Activated CD8-positive, alpha-beta T cell treated with anti-CD3 and anti-CD28 coated beads for 36 hours (primary cell): ENCODE data around the gene USPL1. TPM values are rescaled to one million over a fixed set of nuclear protein-coding genes. Genes with fewer than 3 reads are reported as not detected.

ENCODE experiments used
- ATAC-seq: fragments of 200-7000 bp; cut with Tn5 transposase; one replicate; pipeline ENCODE4 v1.10.0; 2021; ENCODE audit warnings: mild to moderate bottlenecking, moderate library complexity
- CTCF ChIA-PET: fragments of 350-600 bp; sonication (Branson Sonifier 250); formaldehyde crosslinking; loops from one replicate; lab custom pipeline; 2021; ENCODE audit warnings: antibody characterized with exemption; lab: Charles Lee
- POLR2A ChIA-PET: fragments of 350-600 bp; sonication (Branson Sonifier 250); formaldehyde crosslinking; loops from one replicate; lab custom pipeline; 2021; ENCODE audit warnings: antibody characterized with exemption; lab: Charles Lee
- DNase-seq: peaks from one replicate; pipeline ENCODE4 v3.0.0-alpha.2; 2020
- H3K27ac Mint-ChIP-seq: one replicate; pipeline ENCODE4 v1.8.0; 2021; ENCODE audit warnings: mild to moderate bottlenecking, mixed read lengths
- H3K27me3 Mint-ChIP-seq: one replicate; pipeline ENCODE4 v1.8.0; 2021; ENCODE audit warnings: mixed read lengths
- H3K36me3 Mint-ChIP-seq: one replicate; pipeline ENCODE4 v1.8.0; 2021; ENCODE audit warnings: low read depth, mixed read lengths
- H3K4me1 Mint-ChIP-seq: one replicate; pipeline ENCODE4 v1.8.0; 2021; ENCODE audit warnings: low read depth, mixed read lengths
- H3K4me3 Mint-ChIP-seq: one replicate; pipeline ENCODE4 v1.8.0; 2021; ENCODE audit warnings: mild to moderate bottlenecking, moderate library complexity, mixed read lengths
- H3K9me3 Mint-ChIP-seq: one replicate; pipeline ENCODE4 v1.8.0; 2021; ENCODE audit warnings: mixed read lengths
- CTCF ChIP-seq: fragments of 200-600 bp; IDR thresholded peaks from one replicate; pipeline ENCODE4 v1.8.0; 2022; ENCODE audit warnings: antibody characterized with exemption, mild to moderate bottlenecking
- intact Hi-C: fragments of 100-400 bp; cut with micrococcal nuclease; formaldehyde crosslinking; loops from one replicate; pipeline ENCODE4 v1.10.0; 2022
- total RNA-seq, 2 experiments: library from RNA; stranded (reverse); gene quantifications; one replicate each; pipeline ENCODE4 v1.2.3, GENCODE V29; 2021

USPL1 gene
- total RNA-seq, 2 experiments from 2014 or later: 12.4 to 13.0 TPM

GRCh38 chr13:30681843-30682242 lies 64.1 kb downstream of the USPL1 start:
- CTCF ChIA-PET: interaction anchor here (0.7 to 1.0 kb wide), 3 partner anchors 9 to 121 kb away, joined by 3 read pairs; partner anchors contain the start of gene USPL1
- H3K36me3 Mint-ChIP-seq: no peaks in the 10 kb centered on the region
- H3K27ac Mint-ChIP-seq: no peak overlapping the region
- ATAC-seq (no peak), DNase-seq (no peak)
- no peaks in the 10 kb centered on the region for H3K9me3 Mint-ChIP-seq
- no peak overlapping the region for H3K4me3 Mint-ChIP-seq
- TF ChIP-seq CTCF: no peak
- POLR2A ChIA-PET: interaction anchor here (1.3 kb wide), 1 partner anchor 85 kb away, joined by 3 read pairs; no protein-coding TSS in a partner anchor
- intact Hi-C loops: no loop called here
- H3K27me3 Mint-ChIP-seq: no peaks in the 10 kb centered on the region
- peaks cover 7% of the 10 kb centered on the region for H3K4me1 Mint-ChIP-seq

GRCh38 chr13:30685320-30685859 lies 67.7 kb downstream of the USPL1 start:
- POLR2A ChIA-PET: no interaction called here
- Mint-ChIP-seq H3K4me1 (peaks cover 3% of the 10 kb centered on the region), H3K36me3 (no peaks in the 10 kb centered on the region), H3K4me3 (no peak overlapping the region), H3K9me3 (peaks cover 2% of the 10 kb centered on the region), H3K27me3 (peaks cover 2% of the 10 kb centered on the region), H3K27ac (no peak overlapping the region)
- intact Hi-C loops: no loop called here
- CTCF ChIA-PET: no interaction called here
- no peak for TF ChIP-seq CTCF
- no peak for ATAC-seq
- DNase-seq: no peak

GRCh38 chr13:30685987-30686386 lies 68.3 kb downstream of the USPL1 start:
- Mint-ChIP-seq H3K27me3 (peaks cover 2% of the 10 kb centered on the region), H3K4me1 (peaks cover 7% of the 10 kb centered on the region), H3K4me3 (no peak overlapping the region), H3K27ac (no peak overlapping the region), H3K36me3 (no peaks in the 10 kb centered on the region), H3K9me3 (peaks cover 2% of the 10 kb centered on the region)
- CTCF ChIA-PET: interaction anchor here (1.3 kb wide), 1 partner anchor 359 kb away, joined by 3 read pairs; no protein-coding TSS in a partner anchor
- ATAC-seq (no peak), DNase-seq (no peak)
- POLR2A ChIA-PET: no interaction called here
- intact Hi-C loops: no loop called here
- TF ChIP-seq CTCF: no peak

GRCh38 chr13:30687601-30688000 lies 69.9 kb downstream of the USPL1 start:
- intact Hi-C loops: no loop called here
- ATAC-seq (no peak), DNase-seq (no peak)
- Mint-ChIP-seq H3K27ac (no peak overlapping the region), H3K9me3 (peaks cover 2% of the 10 kb centered on the region), H3K4me1 (peaks cover 7% of the 10 kb centered on the region), H3K36me3 (no peaks in the 10 kb centered on the region), H3K27me3 (peaks cover 2% of the 10 kb centered on the region), H3K4me3 (no peak overlapping the region)
- TF ChIP-seq CTCF: no peak
- POLR2A ChIA-PET: no interaction called here
- CTCF ChIA-PET: interaction anchor here (1.3 kb wide), 1 partner anchor 357 kb away, joined by 3 read pairs; no protein-coding TSS in a partner anchor

GRCh38 chr13:30689752-30690151 lies 72.0 kb downstream of the USPL1 start:
- no peak for ATAC-seq
- ChIA-PET POLR2A (no interaction called here), CTCF (no interaction called here)
- Mint-ChIP-seq H3K4me1 (peaks cover 7% of the 10 kb centered on the region), H3K27ac (no peak overlapping the region), H3K36me3 (no peaks in the 10 kb centered on the region), H3K27me3 (peaks cover 5% of the 10 kb centered on the region), H3K4me3 (no peak overlapping the region), H3K9me3 (peaks cover 2% of the 10 kb centered on the region)
- no peak for TF ChIP-seq CTCF
- no peak for DNase-seq
- intact Hi-C loops: no loop called here
